ENCODE measurements around the gene RAB1B.

Gene RAB1B

DNA sequence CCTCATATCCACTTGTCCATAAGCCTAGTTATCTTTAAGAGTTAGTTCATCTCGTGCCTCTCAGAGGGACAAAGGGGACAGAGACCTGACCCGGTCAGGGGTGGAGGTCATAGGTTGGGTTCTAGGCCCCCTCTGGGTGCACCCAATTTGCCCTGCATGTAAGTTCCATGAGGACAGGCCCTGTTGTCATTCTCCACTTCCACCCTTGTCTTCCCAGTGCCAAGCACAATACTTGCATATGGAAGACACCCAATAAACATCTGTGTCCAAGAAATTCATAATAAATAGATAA lies 21.8 kb downstream of the RAB1B start:
- TF ChIP-seq CTCF (IDR thresholded peaks at IDR 0.05; ENCODE audit: low read depth, low read length): no peak

GRCh38 chr11:66291303-66291705 lies 22.9 kb downstream of the RAB1B start:
- no peak overlapping the region for H3K4me3 ChIP-seq (ENCODE audit: low read depth, low read length)
- no peak for TF ChIP-seq CTCF (IDR thresholded peaks at IDR 0.05; ENCODE audit: low read depth, low read length)

More for the DNA sequence above, 21.8 kb downstream of the RAB1B start:
- H3K4me3 ChIP-seq (ENCODE audit: low read depth, low read length): no peak overlapping the region; the same call in 1 of the 2 replicates

GRCh38 chr11:66291706-66292542 lies 23.5 kb downstream of the RAB1B start, which contains the start of gene TMEM151A:
TMEM151A (plus strand) TSS chr11:66291894; CDS start chr11:66292014, 120 bp downstream.
- H3K4me3 ChIP-seq (ENCODE audit: low read depth, low read length): no peak within 1 kb of the TSS
- TF ChIP-seq CTCF (IDR thresholded peaks at IDR 0.05; ENCODE audit: low read depth, low read length): no peak

- TF ChIP-seq CTCF (IDR thresholded peaks at IDR 0.05; ENCODE audit: low read depth, low read length): no peak
- no peak overlapping the region for H3K4me3 ChIP-seq (ENCODE audit: low read depth, low read length)
Measured at GRCh38 chr11:66292543-66293332, 24.3 kb downstream of the RAB1B start.

DNA sequence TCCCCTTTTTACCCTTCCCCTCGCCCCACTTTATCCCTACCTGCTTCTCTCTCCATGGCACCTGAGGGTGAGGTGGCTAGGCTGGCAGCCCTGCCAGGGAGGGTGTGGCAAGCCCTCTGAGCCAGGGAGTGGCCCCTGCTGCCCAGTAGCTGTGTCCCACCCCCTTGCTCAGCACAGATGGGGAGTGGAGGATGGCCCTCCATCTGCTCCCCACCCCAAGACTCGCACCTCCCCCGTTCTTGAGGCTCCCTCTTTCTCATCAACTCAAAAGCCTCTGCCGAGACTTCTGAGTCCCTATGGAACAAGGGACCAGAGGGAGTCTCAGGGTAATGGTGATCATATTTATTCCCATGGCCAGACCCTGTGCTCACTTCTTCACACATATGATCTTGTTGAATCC lies 24.9 kb downstream of the RAB1B start:
- no peak overlapping the region for H3K4me3 ChIP-seq (ENCODE audit: low read depth, low read length)
- no peak for TF ChIP-seq CTCF (IDR thresholded peaks at IDR 0.05; ENCODE audit: low read depth, low read length)

DNA sequence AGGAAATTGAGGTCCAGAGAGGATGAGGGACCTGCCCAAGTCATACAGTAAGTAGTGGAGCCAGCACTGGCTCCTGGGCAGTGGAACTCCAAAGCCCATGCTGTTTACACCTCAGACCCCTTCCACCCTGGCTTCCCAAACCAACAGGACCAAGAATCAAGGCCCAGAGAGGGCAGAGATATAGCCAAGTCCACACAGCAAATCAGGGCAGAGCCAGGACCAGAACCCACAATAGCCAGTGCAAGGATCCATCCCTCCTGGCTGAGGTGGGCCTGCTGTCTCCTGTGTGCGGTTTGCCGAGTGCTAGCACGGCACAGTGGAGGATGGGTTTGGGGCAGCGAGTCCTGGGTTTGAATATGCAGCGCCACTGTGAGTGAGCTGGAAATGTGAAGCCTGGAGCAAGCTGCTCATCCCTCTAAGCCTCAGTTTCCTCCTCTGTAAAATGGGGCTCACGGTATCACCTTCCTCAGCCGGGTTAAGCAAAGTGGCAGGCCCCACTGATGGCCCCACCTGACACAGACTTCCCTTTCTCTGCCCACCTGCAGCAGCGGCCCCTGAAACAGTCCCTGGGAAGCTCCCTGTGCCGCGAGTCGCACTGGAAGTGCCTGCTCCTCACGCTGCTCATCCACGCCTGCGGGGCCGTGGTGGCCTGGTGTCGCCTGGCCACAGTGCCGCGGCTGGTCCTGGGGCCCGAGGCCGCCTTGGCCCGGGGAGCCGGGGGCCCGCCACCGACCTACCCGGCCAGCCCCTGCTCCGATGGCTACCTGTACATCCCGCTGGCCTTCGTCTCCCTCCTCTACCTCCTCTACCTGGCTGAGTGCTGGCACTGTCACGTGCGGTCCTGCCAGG lies 25.6 kb downstream of the RAB1B start:
- TF ChIP-seq CTCF (IDR thresholded peaks at IDR 0.05; ENCODE audit: low read depth, low read length): no peak

More for the DNA sequence above, 25.6 kb downstream of the RAB1B start:
- H3K4me3 ChIP-seq (ENCODE audit: low read depth, low read length): no peak overlapping the region

Data from WI38 (cell line).